NCI-H146 (cell line): ENCODE results near the gene BCR.
A peak's percentile ranks its signal among the peaks of the same experiment; 100 is the strongest.

Source experiments
- DNase-seq: peaks from one replicate; lab custom pipeline; 2025; lab: John Stamatoyannopoulos, UW

BCR gene

DNA sequence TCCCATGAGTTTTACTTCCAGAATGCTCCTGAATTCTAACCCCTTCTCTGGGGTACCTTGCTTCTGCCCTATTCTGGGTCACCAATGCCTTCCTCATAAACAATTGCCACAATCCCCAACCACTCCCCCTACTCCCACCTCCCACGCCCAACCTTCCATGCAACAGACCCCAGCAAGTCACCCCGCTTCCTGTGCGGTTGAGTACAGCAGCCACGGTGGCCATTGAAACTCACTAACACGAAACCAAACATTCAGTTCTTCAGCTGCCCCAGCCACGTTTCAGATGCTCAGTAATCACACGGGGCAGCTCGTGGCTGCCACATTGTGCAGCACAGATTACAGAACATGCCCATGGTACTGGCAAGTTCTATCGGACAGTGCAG lies 3.7 kb upstream of the BCR start:
- no peak for DNase-seq

DNA sequence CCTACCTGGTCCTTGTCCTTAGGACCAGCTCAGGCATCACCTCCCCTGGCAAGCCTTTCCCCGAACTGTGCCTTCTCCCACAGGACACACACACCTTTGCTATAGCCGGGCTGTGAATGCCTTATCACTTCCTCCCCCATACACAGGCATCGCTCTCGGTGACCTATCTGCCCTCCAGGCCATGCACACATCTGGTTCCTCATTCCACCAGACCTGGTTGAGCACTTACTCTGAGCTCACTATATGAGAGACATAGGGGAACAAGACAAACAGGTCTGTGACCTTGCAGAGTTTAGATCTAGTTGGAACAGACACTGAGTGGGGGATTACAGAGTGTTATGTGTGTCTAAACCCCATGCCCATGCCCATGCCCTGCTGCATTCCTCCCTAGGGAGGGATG lies 3.1 kb upstream of the BCR start:
- no peak for DNase-seq

DNA sequence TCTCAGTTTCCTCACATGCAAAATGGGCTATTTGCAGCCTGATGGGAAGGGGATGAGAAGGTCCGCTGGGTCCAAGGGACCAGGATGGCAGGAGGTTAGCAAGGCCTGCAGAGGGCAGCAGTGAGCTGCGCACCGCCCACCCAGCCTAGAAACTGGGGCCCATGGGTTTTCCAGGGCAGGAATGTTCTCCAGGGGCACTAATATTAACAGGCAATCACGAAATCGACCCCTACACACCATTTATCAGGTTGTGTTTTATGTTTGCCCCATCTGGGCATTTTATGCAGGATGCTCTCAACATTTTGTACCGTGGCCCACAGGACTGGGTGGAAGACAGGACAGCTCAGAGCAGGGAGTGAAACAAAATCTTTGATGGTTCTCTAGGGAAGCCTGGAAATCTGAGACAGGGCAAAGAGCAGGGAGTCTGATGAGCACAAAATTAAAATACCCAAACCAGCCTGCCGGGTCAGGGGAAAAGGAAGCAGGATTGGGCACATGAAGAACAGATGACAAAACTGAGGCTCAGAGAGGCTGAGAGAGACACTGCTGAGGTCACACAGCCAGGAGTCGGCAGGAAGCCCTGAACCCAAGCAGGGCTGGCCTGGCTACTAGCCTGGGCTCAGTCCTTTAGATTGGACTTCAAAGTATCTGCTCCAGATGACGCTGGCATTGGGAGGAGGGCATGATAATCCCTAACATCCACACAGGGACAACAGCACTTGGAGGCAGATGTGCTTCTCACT lies 1.6 kb upstream of the BCR start:
- peak; percentile 40 for DNase-seq

DNA sequence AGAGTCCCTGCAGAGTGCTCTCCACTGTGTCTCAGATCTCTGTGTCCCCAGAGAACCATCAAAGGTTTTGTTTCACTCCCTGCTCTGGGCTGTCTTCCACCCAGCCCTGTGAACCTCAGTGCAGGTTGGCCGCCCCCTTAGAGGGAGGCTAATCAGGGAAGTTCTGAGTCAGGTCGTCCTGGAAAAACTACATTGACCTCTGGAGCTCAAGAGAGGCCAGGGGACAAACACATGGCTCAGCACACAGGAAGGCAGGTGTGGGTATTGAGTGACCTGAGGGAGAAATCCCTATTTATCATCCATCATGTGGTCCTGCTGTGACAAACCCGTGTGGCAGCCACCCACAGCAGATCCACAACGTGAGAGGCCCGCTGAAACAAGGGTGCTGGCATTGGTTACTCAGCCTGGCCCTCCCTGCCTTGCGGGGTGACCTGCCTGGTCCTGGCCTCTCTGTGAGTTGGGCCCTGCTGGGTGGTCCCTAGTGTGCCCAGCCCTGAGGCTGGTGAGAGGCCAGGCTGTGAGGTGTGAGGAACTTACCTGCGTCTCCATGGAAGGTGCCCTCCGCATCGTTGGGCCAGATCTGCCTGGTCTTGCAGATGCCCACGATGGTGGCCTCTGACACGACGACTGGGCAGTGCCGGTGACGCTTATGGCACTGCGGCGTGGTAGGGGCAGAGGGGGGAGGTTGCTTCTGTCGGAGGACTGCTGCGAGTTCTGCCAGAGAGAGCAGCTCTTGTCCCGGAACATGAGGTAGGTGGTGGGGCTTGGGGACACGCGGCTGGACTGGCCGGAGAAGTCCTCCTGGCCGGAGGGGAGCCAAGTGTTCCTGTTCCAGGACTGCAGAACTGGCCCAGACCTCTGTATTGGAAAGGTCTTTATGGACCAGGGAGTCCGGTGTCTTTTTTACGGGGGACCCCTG lies 669 bp upstream of the BCR start:
- DNase-seq: peak; percentile 20

DNA sequence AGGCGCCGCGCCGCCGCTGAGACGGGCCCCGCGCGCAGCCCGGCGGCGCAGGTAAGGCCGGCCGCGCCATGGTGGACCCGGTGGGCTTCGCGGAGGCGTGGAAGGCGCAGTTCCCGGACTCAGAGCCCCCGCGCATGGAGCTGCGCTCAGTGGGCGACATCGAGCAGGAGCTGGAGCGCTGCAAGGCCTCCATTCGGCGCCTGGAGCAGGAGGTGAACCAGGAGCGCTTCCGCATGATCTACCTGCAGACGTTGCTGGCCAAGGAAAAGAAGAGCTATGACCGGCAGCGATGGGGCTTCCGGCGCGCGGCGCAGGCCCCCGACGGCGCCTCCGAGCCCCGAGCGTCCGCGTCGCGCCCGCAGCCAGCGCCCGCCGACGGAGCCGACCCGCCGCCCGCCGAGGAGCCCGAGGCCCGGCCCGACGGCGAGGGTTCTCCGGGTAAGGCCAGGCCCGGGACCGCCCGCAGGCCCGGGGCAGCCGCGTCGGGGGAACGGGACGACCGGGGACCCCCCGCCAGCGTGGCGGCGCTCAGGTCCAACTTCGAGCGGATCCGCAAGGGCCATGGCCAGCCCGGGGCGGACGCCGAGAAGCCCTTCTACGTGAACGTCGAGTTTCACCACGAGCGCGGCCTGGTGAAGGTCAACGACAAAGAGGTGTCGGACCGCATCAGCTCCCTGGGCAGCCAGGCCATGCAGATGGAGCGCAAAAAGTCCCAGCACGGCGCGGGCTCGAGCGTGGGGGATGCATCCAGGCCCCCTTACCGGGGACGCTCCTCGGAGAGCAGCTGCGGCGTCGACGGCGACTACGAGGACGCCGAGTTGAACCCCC lies 798 bp downstream of the BCR start:
- peak; percentile 37 for DNase-seq

DNA sequence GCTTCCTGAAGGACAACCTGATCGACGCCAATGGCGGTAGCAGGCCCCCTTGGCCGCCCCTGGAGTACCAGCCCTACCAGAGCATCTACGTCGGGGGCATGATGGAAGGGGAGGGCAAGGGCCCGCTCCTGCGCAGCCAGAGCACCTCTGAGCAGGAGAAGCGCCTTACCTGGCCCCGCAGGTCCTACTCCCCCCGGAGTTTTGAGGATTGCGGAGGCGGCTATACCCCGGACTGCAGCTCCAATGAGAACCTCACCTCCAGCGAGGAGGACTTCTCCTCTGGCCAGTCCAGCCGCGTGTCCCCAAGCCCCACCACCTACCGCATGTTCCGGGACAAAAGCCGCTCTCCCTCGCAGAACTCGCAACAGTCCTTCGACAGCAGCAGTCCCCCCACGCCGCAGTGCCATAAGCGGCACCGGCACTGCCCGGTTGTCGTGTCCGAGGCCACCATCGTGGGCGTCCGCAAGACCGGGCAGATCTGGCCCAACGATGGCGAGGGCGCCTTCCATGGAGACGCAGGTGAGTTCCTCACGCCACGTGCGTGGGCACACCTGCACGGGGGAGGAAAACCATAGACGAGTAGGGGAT lies 1.5 kb downstream of the BCR start:
- no peak for DNase-seq

DNA sequence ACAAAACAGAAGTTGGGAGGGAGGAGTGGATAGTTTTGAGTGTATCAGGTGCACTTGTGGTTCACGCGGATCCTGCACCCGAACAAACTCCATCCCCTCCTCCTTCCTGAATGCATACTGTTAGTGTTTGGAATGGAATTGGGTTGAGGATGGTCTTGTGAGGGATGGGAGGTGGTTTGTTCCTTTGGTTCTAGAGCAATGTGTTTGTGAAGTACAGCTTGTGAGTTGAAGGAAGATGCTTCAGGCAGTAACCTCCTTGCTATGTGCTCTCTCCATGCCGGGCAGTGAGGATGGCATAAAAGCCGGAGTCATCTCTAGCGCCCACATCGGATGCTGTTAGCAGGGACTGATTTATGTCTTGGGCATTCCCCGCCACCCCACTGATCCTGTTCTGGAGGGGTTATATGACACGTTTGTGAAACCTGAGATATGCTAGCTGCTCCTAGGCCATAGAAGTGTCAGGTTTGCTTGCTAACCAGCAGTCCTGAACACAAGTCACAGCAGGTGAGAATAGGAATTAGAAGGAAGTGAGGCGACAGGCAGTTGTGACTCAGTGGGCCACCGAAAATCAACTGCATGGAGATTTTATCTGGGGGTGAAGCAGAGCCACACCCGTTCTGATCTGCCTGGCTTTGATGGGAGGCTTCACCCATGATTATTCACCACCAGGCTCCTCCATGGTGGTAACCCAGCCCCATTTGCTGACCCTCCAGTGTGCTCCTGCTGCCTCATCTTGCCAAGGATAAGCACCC lies 2.2 kb downstream of the BCR start:
- no peak for DNase-seq

DNA sequence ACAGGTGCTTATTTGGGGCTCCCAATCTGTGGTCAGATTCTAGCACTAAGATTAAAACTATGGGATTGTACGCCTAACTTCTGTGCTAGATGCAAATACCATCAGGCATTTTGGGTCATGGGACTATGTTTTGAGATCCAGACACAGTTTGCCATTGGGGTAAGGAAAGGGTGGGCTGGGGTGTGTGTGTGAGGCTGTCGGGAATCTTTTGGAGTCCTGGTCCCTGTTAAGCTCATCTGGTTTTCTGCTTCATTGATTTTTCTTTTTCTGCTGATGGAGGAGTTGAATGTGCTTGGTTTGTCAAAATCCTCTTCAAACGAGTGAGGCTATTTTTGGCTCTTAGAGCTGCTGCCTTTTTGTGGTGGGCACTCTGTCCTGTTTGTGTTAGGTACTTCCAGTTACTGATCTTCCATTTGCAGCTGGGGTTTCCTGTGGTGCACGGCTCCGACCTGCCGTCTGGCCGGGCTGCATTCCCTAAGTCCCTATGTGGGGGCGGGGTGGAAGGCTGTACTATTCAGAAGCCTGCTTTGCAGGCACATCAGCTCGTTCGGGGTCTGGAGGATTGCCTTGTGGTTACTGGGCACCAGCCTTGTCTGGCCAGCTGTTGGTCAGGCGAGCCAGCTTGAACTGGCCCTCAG lies 2.9 kb downstream of the BCR start:
- DNase-seq: peak; percentile 43

DNA sequence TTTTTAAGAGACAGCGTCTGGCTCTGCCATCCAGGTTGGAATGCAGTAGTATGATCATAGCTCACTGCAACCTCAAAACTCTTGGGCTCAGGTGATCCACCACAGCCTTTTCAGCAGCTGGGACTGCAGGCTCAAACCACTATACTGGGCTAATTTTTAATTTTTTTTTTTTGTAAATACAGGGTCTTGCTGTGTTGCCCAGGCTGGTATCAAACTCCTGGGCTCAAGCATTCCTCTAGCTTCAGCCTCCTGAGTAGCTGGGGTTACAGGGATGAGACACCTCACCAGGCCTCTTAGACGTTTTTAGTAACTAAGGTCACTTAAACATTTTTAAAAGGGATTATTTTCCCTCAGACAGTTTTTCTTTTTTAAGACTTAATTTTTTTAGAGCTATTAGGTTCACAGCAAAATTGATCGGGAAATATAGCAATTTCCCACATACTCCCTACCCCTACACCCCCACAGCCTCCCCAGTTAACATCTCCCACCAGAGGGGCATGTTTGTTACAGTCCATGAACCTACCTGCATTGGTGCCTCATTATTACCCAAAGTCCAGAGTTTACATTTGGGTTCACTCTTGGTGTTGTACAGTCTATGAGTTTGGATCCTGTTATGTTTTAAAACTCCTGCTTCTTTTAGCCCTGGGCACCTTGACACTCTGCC lies 3.9 kb downstream of the BCR start:
- DNase-seq: no peak

DNA sequence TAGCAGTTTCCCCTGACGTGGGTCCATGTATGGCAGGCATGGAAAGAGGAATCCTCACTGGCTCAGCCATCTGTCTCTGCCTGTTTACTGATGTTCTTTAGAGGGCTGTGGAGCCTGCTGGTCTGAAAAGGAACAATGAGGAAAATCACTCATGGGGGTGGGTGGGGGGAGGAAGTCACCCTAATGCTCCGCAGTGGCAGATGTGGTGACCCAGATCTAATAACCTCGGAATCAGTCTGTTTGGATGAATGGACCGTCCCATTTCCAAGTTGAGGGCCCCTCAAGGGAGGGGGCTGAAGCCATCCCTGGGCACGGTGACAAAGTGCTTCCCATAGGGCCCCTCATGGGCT lies 4.4 kb downstream of the BCR start:
- DNase-seq: no peak

DNA sequence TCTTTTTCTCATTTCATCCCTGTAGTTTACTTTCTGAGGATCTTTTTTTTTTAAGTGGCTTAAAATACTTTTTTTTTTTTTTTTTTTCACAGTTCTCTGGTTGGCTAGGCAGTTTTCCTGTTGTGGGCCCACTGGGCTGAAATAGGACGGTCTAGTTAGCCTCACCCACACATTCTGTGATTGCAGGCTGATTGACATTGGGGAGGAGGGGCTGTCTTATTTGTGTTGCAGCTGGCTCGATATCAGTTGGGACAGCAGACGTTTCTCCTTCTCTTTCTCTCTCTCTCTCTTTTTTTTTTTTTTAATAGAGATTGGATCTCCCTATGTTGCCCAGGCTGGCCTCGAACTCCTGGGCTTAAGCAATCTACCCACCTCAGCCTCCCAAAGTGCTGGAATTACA lies 6.9 kb downstream of the BCR start:
- no peak for DNase-seq

DNA sequence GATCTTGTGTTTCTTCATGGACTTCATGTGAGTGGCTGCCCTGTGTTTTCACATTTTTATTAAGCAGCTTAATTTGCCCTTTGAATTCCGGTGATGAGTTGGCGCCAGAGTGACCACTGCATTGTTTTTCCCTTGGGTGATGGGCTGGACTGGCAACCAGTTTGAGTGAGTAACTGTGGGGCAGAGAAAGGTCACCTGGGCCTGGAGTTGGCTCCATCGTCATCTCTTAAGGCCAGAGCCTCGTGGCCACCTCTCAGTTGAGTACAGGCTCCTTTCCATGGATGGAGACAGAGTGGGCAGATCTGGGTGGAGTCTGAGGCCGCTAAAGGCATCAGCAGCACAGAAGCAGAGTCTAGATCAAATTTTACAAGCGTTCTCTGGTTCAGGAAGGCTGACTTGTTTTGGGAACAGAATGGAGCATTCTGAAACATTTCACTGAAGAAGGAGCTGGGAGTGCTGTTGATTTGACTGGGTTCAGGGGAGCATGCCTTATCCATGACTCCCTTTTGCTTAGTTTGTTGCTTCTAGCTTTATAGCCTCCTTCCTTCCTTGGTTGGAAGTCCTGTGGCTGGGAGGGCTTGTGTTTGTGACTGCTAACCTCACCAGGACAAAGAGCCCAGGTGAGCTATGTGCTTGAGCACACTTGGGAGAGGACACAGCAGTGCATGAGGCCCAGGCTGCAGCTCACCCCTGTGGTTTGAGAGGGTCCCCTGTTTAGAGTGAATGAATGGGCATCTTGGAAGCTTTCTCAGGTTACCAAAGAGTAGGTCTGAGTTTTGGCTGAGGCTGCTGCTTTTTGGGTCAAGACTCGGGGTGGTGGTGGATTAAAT lies 7.8 kb downstream of the BCR start:
- DNase-seq: no peak

DNA sequence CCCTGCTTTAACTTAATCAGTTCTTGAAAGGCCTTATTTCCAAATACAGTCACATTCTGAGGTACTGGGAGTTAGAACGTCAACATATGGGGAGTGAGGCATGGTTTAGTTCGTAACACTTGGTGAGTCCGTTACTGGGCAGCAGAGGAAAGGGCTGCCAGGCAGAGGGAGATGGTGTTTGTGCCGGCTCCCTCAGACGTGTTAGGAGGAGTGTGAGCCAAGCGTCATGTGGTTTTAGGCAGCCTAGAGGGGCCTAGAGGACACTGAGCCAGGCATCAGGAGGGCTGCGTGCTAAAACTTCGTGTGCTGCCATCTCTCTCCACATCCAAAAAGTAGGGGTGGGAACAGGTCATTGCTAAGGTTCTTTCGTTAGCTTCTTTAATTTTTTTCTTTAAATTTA lies 10.2 kb downstream of the BCR start:
- no peak for DNase-seq

DNA sequence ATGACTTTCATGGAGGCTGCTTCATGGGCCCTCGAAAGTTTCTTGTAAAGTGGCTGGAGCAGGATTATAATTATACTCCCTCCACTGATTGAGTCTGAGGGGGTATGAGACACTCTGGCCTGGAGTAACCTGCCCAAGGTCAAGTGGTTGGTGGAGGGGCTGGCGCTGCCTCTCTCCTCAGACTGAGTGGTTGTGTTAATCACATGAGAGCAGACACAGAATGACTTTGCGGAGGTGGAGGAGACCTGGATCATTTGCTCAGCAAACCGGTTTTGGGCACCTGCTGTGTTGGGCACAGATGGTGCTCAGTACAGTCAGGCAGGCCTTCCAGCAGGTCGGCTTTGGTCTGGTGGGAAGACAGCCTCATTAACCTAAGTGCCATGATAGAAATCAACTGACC lies 11.8 kb downstream of the BCR start:
- DNase-seq: peak; percentile 71

DNA sequence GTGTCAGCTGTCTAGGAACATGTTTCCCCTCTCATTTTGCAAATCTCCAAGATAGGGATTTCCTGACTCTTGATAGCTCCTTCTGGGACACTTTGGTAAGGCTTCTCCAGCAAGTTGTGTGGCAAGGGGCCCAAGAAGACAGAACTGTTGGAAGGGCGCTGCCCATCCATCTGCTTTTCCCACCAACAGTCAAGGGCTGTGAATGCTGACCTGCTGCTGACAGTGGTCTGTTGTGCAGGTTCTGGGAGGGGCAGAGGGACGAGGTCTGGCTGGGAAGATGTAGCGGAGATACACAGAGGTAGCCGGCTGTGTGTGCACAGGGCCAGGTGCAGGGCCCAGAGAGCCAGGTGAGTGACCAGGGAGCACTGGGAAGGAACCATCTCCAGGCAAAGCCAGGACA lies 12.2 kb downstream of the BCR start:
- peak; percentile 46 for DNase-seq

DNA sequence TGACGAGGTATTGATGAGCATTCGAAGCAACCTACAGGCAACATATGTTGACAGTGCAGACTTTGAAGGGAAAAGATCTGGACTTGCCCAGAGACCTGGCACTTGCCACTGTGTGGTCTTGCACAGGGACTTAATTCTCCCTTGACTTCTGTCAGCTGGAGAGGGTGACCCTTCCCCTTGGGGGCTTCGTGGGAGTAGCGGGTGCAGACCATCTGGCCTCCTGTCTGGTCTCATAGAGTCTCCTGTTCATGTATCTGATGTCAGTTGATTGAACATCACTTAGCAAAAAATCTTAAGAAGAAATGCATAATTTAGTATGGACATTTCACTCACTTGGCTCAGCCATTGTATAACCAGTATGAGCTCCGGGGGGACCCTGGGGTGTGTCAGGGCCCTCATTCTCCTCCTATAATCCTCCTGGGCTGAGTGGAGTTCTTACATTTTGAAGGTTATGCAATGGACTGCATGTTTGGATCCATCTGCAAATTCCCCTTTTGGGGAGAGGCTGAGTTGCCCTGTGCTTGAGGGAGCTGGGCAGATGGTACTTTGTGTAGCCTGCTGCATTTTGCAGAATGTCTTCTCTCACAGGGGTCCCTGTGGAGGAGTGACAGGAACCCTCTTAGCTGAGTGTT lies 13.0 kb downstream of the BCR start:
- no peak for DNase-seq

DNA sequence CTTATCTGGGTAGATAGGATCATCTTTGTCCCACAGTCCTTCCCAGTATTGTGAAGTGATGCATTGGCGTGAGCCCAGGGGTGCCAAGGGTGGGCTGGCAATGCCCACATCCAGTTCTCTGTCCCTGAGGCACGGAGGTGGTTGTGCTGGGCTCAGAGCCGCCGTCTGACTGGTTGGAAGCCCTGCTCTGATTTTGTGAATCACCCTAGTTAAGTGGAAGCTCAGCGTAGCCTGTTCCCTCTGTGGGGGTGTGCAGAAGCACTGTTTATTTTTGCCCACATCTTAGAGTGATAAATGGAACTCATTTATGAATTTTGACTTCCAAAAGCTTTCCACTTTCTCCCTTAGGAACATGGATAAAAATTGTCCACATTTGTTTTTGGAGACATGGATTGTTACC lies 13.6 kb downstream of the BCR start:
- no peak for DNase-seq

DNA sequence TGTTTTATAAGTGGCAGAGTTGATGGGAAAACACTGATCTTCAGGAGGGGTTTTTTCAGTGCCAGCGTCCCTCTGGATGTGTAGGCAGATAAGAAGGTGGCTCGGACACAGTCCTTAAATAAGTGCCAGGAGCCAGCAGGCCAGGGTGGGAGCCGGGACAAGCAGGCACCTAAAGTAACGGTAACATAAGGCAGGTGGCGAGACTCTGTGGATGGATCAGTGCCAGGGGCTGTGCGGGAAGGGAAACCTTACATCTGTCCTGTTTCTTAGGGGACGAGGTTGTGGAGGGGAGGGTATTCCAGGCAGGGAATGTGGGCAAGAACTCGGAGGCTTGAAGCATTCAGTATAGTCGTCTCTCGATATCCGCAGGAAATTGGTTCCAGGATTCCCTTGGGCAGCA lies 15.9 kb downstream of the BCR start:
- no peak for DNase-seq

DNA sequence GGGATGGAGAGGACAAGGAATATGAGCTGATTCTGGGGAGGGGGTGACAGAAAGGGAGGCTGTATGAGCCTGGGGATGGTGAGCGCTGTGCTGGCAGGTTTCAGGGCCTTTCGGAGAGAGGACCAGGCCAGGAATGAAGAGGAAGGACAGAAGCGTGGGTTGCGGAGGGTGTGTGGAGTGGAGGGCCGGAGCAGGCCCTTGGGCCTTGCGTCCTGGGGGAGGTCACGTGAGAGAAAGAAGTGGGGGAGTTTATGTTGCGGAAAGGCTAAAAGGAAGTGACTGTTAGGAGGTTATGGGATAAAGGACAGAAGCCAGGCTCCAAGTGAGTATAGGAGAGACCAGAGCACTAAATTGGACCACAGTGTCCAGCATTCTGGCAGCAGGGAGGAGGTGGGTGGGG lies 17.5 kb downstream of the BCR start:
- no peak for DNase-seq
